ENCODE data around the gene ATP8B3. TPM values are rescaled to one million over a fixed set of nuclear protein-coding genes. Genes with fewer than 3 reads are reported as not detected.

Gene ATP8B3
- polyA plus RNA-seq, 2 of the 4 experiments (the other 2 are of a cell fraction) = 2.7 to 3.9 TPM

- 100% methylated on average over 2 of the region's 2 CpGs for whole genome bisulfite sequencing (ENCODE audit: missing lambda C conversion rate)
- Histone ChIP-seq H3K9me3 (no peaks in the 10 kb centered on the region), H3K27ac (no peak overlapping the region), H3K4me3 (no peak overlapping the region), H3K4me2 (no peak overlapping the region), H3K4me1 (peaks cover 12% of the 10 kb centered on the region)
- no peak for TF ChIP-seq NFE2L2 (conservative IDR thresholded peaks at IDR 0.05; ENCODE audit: low read length)
- TF ChIP-seq NPAS2 (CRISPR knock-in tag; IDR thresholded peaks at IDR 0.05; ENCODE audit: borderline replicate concordance) = no peak
- ChIA-PET CTCF (interaction anchor here (2.0 kb wide), 1 partner anchor 18 kb away, joined by 7 read pairs; no protein-coding TSS in a partner anchor), POLR2A (no interaction called here)
- DNase-seq (ENCODE audit: low read depth in 1 of 2, low spot score in 1 of 2) (no peak), ATAC-seq (no peak), FAIRE-seq (no peak)
Measured at GRCh38 chr19:1808395-1808731, 3.7 kb downstream of the ATP8B3 start.

DNA sequence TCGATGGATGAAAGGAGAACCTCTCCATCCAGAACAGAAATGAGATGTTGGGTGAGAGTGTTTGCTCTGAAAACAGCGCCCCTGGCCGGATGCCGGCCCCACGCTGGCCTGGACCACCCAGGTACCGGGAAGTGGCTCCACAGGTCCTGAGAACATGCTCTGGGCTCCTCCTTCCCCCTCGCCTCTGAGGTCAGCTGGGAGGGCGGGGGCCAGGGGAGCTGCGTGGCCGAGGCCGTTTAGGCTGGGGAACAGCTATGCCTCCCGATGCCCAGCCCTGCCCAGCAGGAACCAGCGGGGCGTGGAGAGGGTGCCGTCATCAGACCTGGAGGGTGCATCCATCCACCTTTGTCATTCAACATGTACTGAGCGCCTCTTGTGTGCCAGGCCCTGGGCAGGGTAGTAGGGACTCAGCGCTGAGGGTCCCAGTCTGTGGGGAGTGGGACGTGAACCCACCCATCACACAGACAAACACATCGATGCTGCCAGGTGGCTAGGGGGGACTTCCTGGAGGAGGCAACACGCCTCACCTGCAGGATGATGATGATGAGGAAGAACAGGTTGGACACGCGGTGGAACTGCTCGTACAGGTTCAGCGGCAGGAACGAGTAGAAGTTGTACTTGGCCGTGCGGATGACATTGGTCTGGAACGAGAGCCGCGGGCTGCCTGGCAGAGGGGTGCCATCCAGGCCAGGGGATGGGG, 4.2 kb downstream of the ATP8B3 start:
- Histone ChIP-seq H3K4me3 (no peak overlapping the region), H3K4me1 (peaks cover 8% of the 10 kb centered on the region), H3K9me3 (no peaks in the 10 kb centered on the region), H3K27ac (no peak overlapping the region), H3K4me2 (no peak overlapping the region)
- no peak for FAIRE-seq
- TF ChIP-seq SREBF2 (IDR thresholded peaks at IDR 0.05) (no peak), CHD2 (IDR thresholded peaks at IDR 0.05; ENCODE audit: low read length, partially characterized antibody) (no peak), RNF2 (IDR thresholded peaks at IDR 0.05; ENCODE audit: borderline replicate concordance, low read depth) (no peak), KDM1A (IDR thresholded peaks at IDR 0.05; ENCODE audit: low read depth) (no peak), FOSL2 (IDR thresholded peaks at IDR 0.05) (no peak), FOSL2 (CRISPR knock-in tag; IDR thresholded peaks at IDR 0.05) (no peak), ZC3H11A (IDR thresholded peaks at IDR 0.05) (no peak), ZSCAN20 (CRISPR knock-in tag; IDR thresholded peaks at IDR 0.05) (no peak), ZFP36 (IDR thresholded peaks at IDR 0.05; ENCODE audit: borderline replicate concordance, partially characterized antibody) (no peak), CEBPB (IDR thresholded peaks at IDR 0.05) (no peak), FOXS1 (CRISPR knock-in tag; IDR thresholded peaks at IDR 0.05) (no peak)
- TF ChIP-seq, protein P1, sequence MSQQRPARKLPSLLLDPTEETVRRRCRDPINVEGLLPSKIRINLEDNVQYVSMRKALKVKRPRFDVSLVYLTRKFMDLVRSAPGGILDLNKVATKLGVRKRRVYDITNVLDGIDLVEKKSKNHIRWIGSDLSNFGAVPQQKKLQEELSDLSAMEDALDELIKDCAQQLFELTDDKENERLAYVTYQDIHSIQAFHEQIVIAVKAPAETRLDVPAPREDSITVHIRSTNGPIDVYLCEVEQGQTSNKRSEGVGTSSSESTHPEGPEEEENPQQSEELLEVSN (IDR thresholded peaks at IDR 0.05; ENCODE audit: borderline replicate concordance, low read depth) = no peak
- TF ChIP-seq, protein P2, sequence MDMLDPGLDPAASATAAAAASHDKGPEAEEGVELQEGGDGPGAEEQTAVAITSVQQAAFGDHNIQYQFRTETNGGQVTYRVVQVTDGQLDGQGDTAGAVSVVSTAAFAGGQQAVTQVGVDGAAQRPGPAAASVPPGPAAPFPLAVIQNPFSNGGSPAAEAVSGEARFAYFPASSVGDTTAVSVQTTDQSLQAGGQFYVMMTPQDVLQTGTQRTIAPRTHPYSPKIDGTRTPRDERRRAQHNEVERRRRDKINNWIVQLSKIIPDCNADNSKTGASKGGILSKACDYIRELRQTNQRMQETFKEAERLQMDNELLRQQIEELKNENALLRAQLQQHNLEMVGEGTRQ (IDR thresholded peaks at IDR 0.05) = no peak
- TF ChIP-seq, protein P3, sequence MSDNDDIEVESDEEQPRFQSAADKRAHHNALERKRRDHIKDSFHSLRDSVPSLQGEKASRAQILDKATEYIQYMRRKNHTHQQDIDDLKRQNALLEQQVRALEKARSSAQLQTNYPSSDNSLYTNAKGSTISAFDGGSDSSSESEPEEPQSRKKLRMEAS (IDR thresholded peaks at IDR 0.05) = no peak
- 90% methylated on average over 19 of the region's 30 CpGs for WGBS (ENCODE audit: missing lambda C conversion rate)
- CTCF ChIA-PET = interaction anchor here (2.0 to 3.0 kb wide), 3 partner anchors 12 to 135 kb away, joined by 6 to 17 read pairs (median 6); no protein-coding TSS in a partner anchor
- no peak for DNase-seq (ENCODE audit: low read depth in 1 of 2, low spot score in 1 of 2)
- POLR2A ChIA-PET = no interaction called here
- no peak for ATAC-seq

- CTCF ChIA-PET = interaction anchor here (0.9 to 3.0 kb wide), 6 partner anchors 12 to 261 kb away, joined by 3 to 17 read pairs (median 5); no protein-coding TSS in a partner anchor
- H3K4me1 ChIP-seq = peaks cover 8% of the 10 kb centered on the region
- no peak for ATAC-seq
- no peak for TF ChIP-seq RNF2 (IDR thresholded peaks at IDR 0.05; ENCODE audit: borderline replicate concordance, low read depth)
- TF ChIP-seq, protein P4, sequence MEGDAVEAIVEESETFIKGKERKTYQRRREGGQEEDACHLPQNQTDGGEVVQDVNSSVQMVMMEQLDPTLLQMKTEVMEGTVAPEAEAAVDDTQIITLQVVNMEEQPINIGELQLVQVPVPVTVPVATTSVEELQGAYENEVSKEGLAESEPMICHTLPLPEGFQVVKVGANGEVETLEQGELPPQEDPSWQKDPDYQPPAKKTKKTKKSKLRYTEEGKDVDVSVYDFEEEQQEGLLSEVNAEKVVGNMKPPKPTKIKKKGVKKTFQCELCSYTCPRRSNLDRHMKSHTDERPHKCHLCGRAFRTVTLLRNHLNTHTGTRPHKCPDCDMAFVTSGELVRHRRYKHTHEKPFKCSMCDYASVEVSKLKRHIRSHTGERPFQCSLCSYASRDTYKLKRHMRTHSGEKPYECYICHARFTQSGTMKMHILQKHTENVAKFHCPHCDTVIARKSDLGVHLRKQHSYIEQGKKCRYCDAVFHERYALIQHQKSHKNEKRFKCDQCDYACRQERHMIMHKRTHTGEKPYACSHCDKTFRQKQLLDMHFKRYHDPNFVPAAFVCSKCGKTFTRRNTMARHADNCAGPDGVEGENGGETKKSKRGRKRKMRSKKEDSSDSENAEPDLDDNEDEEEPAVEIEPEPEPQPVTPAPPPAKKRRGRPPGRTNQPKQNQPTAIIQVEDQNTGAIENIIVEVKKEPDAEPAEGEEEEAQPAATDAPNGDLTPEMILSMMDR (IDR thresholded peaks at IDR 0.05) = no peak
- no peak for TF ChIP-seq HOXB13 (CRISPR knock-in tag; IDR thresholded peaks at IDR 0.05; ENCODE audit: low read depth)
- TF ChIP-seq PBX3 (IDR thresholded peaks at IDR 0.05) = no peak
- no peak for TF ChIP-seq TP53 (CRISPR knock-in tag; IDR thresholded peaks at IDR 0.05)
- no peak for TF ChIP-seq HOXB5 (CRISPR knock-in tag; IDR thresholded peaks at IDR 0.05)
- TF ChIP-seq RARB (CRISPR knock-in tag; IDR thresholded peaks at IDR 0.05) = no peak
- no peak for TF ChIP-seq EHMT2 (IDR thresholded peaks at IDR 0.05; ENCODE audit: low read depth)
- TF ChIP-seq CHD2 (IDR thresholded peaks at IDR 0.05; ENCODE audit: low read length, partially characterized antibody) = no peak
- TF ChIP-seq REST (IDR thresholded peaks at IDR 0.05) = no peak
- no peak for TF ChIP-seq FOSL2 (IDR thresholded peaks at IDR 0.05)
- no peak for TF ChIP-seq FOSL2 (CRISPR knock-in tag; IDR thresholded peaks at IDR 0.05)
Measured at GRCh38 chr19:1807030-1807694, 4.9 kb downstream of the ATP8B3 start.

More at GRCh38 chr19:1807030-1807694, 4.9 kb downstream of the ATP8B3 start:
- Histone ChIP-seq H3K4me2 (no peak overlapping the region), H3K9me3 (no peaks in the 10 kb centered on the region), H3K4me3 (no peak overlapping the region), H3K27ac (no peak overlapping the region)
- POLR2A ChIA-PET = no interaction called here
- DNase-seq (ENCODE audit: low read depth in 1 of 2, low spot score in 1 of 2) = no peak
- WGBS (ENCODE audit: missing lambda C conversion rate) = 84% methylated on average over 19 of the region's 28 CpGs
- no peak for FAIRE-seq
